Posterior cingulate gyrus (tissue), 11 donors: ENCODE measurements around the gene ZC3HAV1.
"Not testable (repeated sequence)": the region's sequence is repeated elsewhere in the genome, so short reads cannot be mapped to it uniquely, and the experiment has no call there.

Experiments
- DNase-seq, 10 donors: peaks; one replicate each; pipeline versions ENCODE4 v3.0.0 to v3.0.0-alpha.2; 2020 to 2021; ENCODE audit warnings: mixed read lengths in 3 of 10
- intact Hi-C: fragments of 100-400 bp; cut with DNase I; formaldehyde crosslinking; loops from one replicate; pipeline ENCODE4 v1.15.1; 2023

The ZC3HAV1 gene

GRCh38 chr7:139059905-139060304 is 49.6 kb downstream of the ZC3HAV1 start:
- no peak for DNase-seq
- intact Hi-C loops: no loop called here

GRCh38 chr7:139058943-139059342 is 50.6 kb downstream of the ZC3HAV1 start:
- no peak for DNase-seq
- intact Hi-C loops: no loop called here

GRCh38 chr7:139055674-139056073 is 53.8 kb downstream of the ZC3HAV1 start:
- intact Hi-C loops: no loop called here
- no peak for DNase-seq

- DNase-seq, intact Hi-C loops: not testable (repeated sequence)
These were observed 54.9 kb downstream of the ZC3HAV1 start for GRCh38 chr7:139054656-139055055.

GRCh38 chr7:139054101-139054500 is 55.4 kb downstream of the ZC3HAV1 start:
- intact Hi-C loops: no loop called here
- DNase-seq: no peak

- intact Hi-C loops: no loop called here
These were observed 57.9 kb downstream of the ZC3HAV1 start for GRCh38 chr7:139051655-139052054.

GRCh38 chr7:139049936-139050335 is 59.6 kb downstream of the ZC3HAV1 start:
- DNase-seq: no peak

More at GRCh38 chr7:139051655-139052054, 57.9 kb downstream of the ZC3HAV1 start:
- DNase-seq: no peak

GRCh38 chr7:139049111-139049510 is 60.4 kb downstream of the ZC3HAV1 start:
- DNase-seq: no peak
- intact Hi-C loops: no loop called here

More at GRCh38 chr7:139049936-139050335, 59.6 kb downstream of the ZC3HAV1 start:
- intact Hi-C loops: no loop called here

- intact Hi-C loops: no loop called here
These were observed 61.5 kb downstream of the ZC3HAV1 start for GRCh38 chr7:139047970-139048369.

GRCh38 chr7:139046143-139046542 is 63.4 kb downstream of the ZC3HAV1 start:
- DNase-seq: no peak
- intact Hi-C loops: no loop called here

More at GRCh38 chr7:139047970-139048369, 61.5 kb downstream of the ZC3HAV1 start:
- DNase-seq: no peak

GRCh38 chr7:139044813-139045794 is 64.4 kb downstream of the ZC3HAV1 start:
- DNase-seq: no peak
- intact Hi-C loops: no loop called here

GRCh38 chr7:139043823-139044812 is 65.4 kb downstream of the ZC3HAV1 start:
- no peak for DNase-seq

GRCh38 chr7:139041378-139042085 is 68.0 kb downstream of the ZC3HAV1 start:
- intact Hi-C loops: no loop called here
- DNase-seq: no peak

More at GRCh38 chr7:139043823-139044812, 65.4 kb downstream of the ZC3HAV1 start:
- intact Hi-C loops: no loop called here

GRCh38 chr7:139038691-139039090 is 70.8 kb downstream of the ZC3HAV1 start:
- intact Hi-C loops: no loop called here
- no peak for DNase-seq

GRCh38 chr7:139036901-139037300 is 72.6 kb downstream of the ZC3HAV1 start:
- DNase-seq: no peak
- intact Hi-C loops: no loop called here

- DNase-seq: peak in 8 of 10 donors; percentile 20 to 92 (median 34)
- intact Hi-C loops: no loop called here
These were observed 73.8 kb downstream of the ZC3HAV1 start, which contains the start of gene ZC3HAV1L for GRCh38 chr7:139035586-139036353. ZC3HAV1L (minus strand) TSS chr7:139036042; CDS start chr7:139036017, 25 bp downstream.

- DNase-seq: peak in 2 of 10 donors; percentile 79 to 81
- intact Hi-C loops: no loop called here
These were observed 74.5 kb downstream of the ZC3HAV1 start for GRCh38 chr7:139034855-139035585.

GRCh38 chr7:139034336-139034735 is 75.2 kb downstream of the ZC3HAV1 start:
- DNase-seq: no peak
- intact Hi-C loops: no loop called here
